Activated CD4-positive, alpha-beta T cell treated with anti-CD3 and anti-CD28 coated beads, Interleukin-10, Interleukin-2, amounts not matched to agents 100 ng/mL and 50 ng/mL, durations not matched to agents 16 hours and 8 hours (primary cell): ENCODE measurements around the gene IDI2.

Experiments used
- DNase-seq: peaks from one replicate; pipeline ENCODE4 v3.0.0-alpha.2; 2020

The IDI2 gene

GRCh38 chr10:976316-976715 lies 49.3 kb downstream of the IDI2 start:
- DNase-seq, result no peak

GRCh38 chr10:974785-975074 lies 50.9 kb downstream of the IDI2 start:
- DNase-seq, result no peak

GRCh38 chr10:974038-974784 lies 51.4 kb downstream of the IDI2 start:
- no peak for DNase-seq

GRCh38 chr10:972763-973162 lies 52.9 kb downstream of the IDI2 start:
- no peak for DNase-seq

- no peak for DNase-seq
These were observed 54.0 kb downstream of the IDI2 start for GRCh38 chr10:971613-972012.

- DNase-seq, result no peak
These were observed 54.5 kb downstream of the IDI2 start for GRCh38 chr10:971150-971542.

GRCh38 chr10:970311-971149 lies 55.1 kb downstream of the IDI2 start:
- no peak for DNase-seq

GRCh38 chr10:969473-970150 lies 56.0 kb downstream of the IDI2 start:
- no peak for DNase-seq
